MCF 10A (cell line): ENCODE results near the gene APBB2. TPM values are rescaled to one million over a fixed set of nuclear protein-coding genes. Genes with fewer than 3 reads are reported as not detected.

Source experiments
- BruUV-seq: library from RNA; stranded (reverse); fragments of 400-500 nt; replicated peaks from 2 replicates; lab custom pipeline; 2021; lab: Mats Ljungman, UMichigan
- CTCF ChIA-PET: fragments of 300-600 bp; sonication (Branson Sonifier 250); formaldehyde crosslinking; extraction: SDS; loops from one replicate; lab custom pipeline; 2021; ENCODE audit warnings: antibody characterized with exemption, inconsistent platforms; lab: Yijun Ruan, JAX
- POLR2A ChIA-PET: fragments of 300-600, 350-650 bp; sonication (Branson Sonifier 250); formaldehyde crosslinking; extraction: SDS; loops from one replicate; lab custom pipeline; 2020; ENCODE audit warnings: antibody characterized with exemption, inconsistent platforms; lab: Yijun Ruan, JAX
- DNase-seq: peaks from one replicate; pipeline ENCODE4 v3.0.0-alpha.2; 2018; ENCODE audit not compliant: unreplicated experiment
- H3K27ac Mint-ChIP-seq: one replicate; pipeline ENCODE4 v1.8.0; 2022; ENCODE audit warnings: mild to moderate bottlenecking, low read depth, mixed read lengths; ENCODE audit not compliant: unreplicated experiment
- H3K27me3 Mint-ChIP-seq: one replicate; pipeline ENCODE4 v1.8.0; 2022; ENCODE audit warnings: mixed read lengths; ENCODE audit not compliant: insufficient read depth, unreplicated experiment
- H3K36me3 Mint-ChIP-seq: one replicate; pipeline ENCODE4 v1.8.0; 2022; ENCODE audit warnings: mild to moderate bottlenecking, moderate library complexity, mixed read lengths; ENCODE audit not compliant: insufficient read depth, unreplicated experiment
- H3K4me1 Mint-ChIP-seq: one replicate; pipeline ENCODE4 v1.8.0; 2022; ENCODE audit warnings: mixed read lengths; ENCODE audit not compliant: insufficient read depth, unreplicated experiment
- H3K4me3 Mint-ChIP-seq: one replicate; pipeline ENCODE4 v1.8.0; 2022; ENCODE audit warnings: mild to moderate bottlenecking, moderate library complexity, mixed read lengths; ENCODE audit not compliant: unreplicated experiment
- H3K9me3 Mint-ChIP-seq: one replicate; pipeline ENCODE4 v1.8.0; 2022; ENCODE audit warnings: mixed read lengths; ENCODE audit not compliant: unreplicated experiment
- intact Hi-C: fragments of 100-400 bp; cut with micrococcal nuclease; formaldehyde crosslinking; loops from 2 replicates; pipeline ENCODE4 v1.14.1; 2022
- total RNA-seq: library from RNA; stranded (reverse); gene quantifications from 2 replicates; pipeline ENCODE4 v1.2.3, GENCODE V29; 2022
- TF ChIP-seq, protein P1 (sequence below): fragments of 200-600 bp; IDR thresholded peaks from one replicate; pipeline ENCODE4 v1.8.0; 2022; ENCODE audit warnings: antibody characterized with exemption, mild to moderate bottlenecking; ENCODE audit not compliant: unreplicated experiment

APBB2 gene
- total RNA-seq, 1 experiment from 2014 or later: 201 TPM

DNA sequence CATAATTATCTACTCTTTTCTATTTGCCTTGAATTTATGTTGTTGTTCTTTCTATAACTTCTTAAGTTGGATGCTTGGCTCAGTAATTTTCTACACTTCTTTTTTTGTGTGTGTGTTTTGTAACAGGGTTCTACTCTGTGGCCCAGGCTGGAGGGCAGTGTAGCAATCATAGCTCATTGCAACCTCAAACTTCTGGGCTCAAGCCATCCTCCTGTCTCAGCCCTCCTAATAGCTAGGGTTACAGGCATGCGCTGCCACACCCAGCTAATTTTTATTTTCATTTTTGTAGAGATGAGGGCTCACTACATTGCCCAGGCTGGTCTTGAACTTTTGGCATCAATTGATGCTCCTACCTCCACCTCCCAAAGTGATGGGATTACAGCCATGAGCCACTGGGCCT, 21.7 kb upstream of the APBB2 start:
- TF ChIP-seq, protein P1, sequence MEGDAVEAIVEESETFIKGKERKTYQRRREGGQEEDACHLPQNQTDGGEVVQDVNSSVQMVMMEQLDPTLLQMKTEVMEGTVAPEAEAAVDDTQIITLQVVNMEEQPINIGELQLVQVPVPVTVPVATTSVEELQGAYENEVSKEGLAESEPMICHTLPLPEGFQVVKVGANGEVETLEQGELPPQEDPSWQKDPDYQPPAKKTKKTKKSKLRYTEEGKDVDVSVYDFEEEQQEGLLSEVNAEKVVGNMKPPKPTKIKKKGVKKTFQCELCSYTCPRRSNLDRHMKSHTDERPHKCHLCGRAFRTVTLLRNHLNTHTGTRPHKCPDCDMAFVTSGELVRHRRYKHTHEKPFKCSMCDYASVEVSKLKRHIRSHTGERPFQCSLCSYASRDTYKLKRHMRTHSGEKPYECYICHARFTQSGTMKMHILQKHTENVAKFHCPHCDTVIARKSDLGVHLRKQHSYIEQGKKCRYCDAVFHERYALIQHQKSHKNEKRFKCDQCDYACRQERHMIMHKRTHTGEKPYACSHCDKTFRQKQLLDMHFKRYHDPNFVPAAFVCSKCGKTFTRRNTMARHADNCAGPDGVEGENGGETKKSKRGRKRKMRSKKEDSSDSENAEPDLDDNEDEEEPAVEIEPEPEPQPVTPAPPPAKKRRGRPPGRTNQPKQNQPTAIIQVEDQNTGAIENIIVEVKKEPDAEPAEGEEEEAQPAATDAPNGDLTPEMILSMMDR: no peak
- no TSS peak for BruUV-seq
- Mint-ChIP-seq H3K9me3 (peaks cover 6% of the 10 kb centered on the region), H3K36me3 (no peaks in the 10 kb centered on the region), H3K27ac (no peak overlapping the region), H3K4me3 (no peak overlapping the region), H3K4me1 (peaks cover 5% of the 10 kb centered on the region), H3K27me3 (no peaks in the 10 kb centered on the region)
- no peak for DNase-seq
- ChIA-PET CTCF (no interaction called here), POLR2A (no interaction called here)
- intact Hi-C loops: no loop called here

DNA sequence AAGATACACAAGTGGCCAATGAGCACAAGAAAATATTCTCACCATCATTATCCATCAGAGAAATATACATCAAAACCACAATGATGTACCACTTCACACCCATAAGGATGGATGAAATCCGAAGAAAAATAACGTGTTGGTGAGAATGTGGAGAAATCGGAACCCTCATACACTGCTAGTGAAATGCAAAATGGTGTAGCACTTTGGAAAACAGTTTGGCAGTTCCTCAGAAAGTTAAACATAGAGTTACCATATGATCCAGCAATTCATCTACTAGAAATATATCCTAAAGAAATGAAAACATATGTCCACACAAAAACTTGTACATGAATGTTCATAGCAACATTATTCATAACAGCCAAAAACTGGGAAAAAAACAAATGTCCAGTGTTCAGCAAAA, 18.5 kb upstream of the APBB2 start:
- H3K9me3 Mint-ChIP-seq: no peaks in the 10 kb centered on the region
- intact Hi-C loops: no loop called here
- H3K4me3 Mint-ChIP-seq: no peak overlapping the region
- no TSS peak for BruUV-seq
- H3K27me3 Mint-ChIP-seq: no peaks in the 10 kb centered on the region
- peaks cover 5% of the 10 kb centered on the region for H3K4me1 Mint-ChIP-seq
- no peaks in the 10 kb centered on the region for H3K36me3 Mint-ChIP-seq
- TF ChIP-seq, protein P1: no peak
- POLR2A ChIA-PET: interaction anchor here (1.4 kb wide), 1 partner anchor 12 kb away, joined by 3 read pairs; no protein-coding TSS in a partner anchor
- CTCF ChIA-PET: interaction anchor here (0.6 kb wide), 1 partner anchor 260 kb away, joined by 3 read pairs; no protein-coding TSS in a partner anchor
- no peak for DNase-seq
- H3K27ac Mint-ChIP-seq: no peak overlapping the region

DNA sequence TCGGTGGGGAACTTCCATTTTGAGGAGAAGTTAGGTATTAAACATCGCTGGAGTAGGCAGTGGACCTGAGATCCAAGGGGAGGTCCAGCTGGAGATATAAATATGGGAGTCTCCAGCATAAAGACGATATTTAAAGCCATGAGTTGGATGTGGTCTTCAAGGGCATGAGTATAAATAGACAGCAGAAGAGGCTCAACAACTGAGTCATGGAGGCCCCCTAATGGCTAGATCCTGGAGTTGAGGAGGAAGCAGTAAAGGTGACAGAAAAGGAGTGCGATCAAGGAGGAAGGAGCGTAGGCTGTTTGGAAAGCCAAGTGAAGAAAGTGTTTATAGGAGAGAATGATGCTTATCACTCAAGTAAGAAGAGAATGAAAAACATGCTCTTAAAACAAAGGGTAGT, 18.1 kb upstream of the APBB2 start:
- Mint-ChIP-seq H3K27me3 (no peaks in the 10 kb centered on the region), H3K4me1 (peaks cover 5% of the 10 kb centered on the region), H3K36me3 (no peaks in the 10 kb centered on the region), H3K9me3 (no peaks in the 10 kb centered on the region), H3K4me3 (no peak overlapping the region), H3K27ac (no peak overlapping the region)
- intact Hi-C loops: no loop called here
- TF ChIP-seq, protein P1: no peak
- ChIA-PET POLR2A (interaction anchor here (0.6 to 1.4 kb wide), 3 partner anchors 13 to 1219 kb away, joined by 3 read pairs; no protein-coding TSS in a partner anchor), CTCF (no interaction called here)
- DNase-seq: no peak
- BruUV-seq: no TSS peak

DNA sequence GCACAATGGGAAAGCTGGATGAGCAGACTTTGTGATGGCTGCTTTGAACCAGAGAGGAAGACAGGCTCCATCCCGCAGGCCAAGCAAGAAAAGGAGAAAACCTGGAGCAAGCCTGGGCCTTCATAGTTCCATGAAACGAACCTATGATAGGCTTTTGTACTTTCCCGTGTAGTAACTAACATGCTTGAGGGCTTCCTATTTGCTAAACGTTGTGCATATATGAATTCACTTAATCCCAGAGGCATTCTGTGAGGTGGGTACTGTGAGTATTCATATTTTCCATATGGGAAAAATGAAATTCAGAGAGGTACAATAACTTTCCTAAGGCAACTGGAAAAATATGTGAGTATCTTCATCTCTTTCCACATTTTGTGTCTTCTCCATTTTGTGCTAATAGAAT, 13.6 kb upstream of the APBB2 start:
- H3K9me3 Mint-ChIP-seq: no peaks in the 10 kb centered on the region

More for the DNA sequence above, 13.6 kb upstream of the APBB2 start:
- no peak for DNase-seq
- no peak overlapping the region for H3K27ac Mint-ChIP-seq
- no peaks in the 10 kb centered on the region for H3K27me3 Mint-ChIP-seq
- BruUV-seq: no TSS peak
- POLR2A ChIA-PET: no interaction called here
- CTCF ChIA-PET: interaction anchor here (0.5 to 0.6 kb wide), 2 partner anchors 158 to 344 kb away, joined by 3 to 7 read pairs; no protein-coding TSS in a partner anchor
- TF ChIP-seq, protein P1: no peak
- intact Hi-C loops: no loop called here
- H3K36me3 Mint-ChIP-seq: no peaks in the 10 kb centered on the region
- no peak overlapping the region for H3K4me3 Mint-ChIP-seq
- no peaks in the 10 kb centered on the region for H3K4me1 Mint-ChIP-seq
